Endothelial cell of umbilical vein (primary cell): ENCODE results near the gene ARHGAP18. TPM values are rescaled to one million over a fixed set of nuclear protein-coding genes. Genes with fewer than 3 reads are reported as not detected.

Source experiments
- BruUV-seq: library from RNA; stranded (reverse); fragments of 400-500 nt; replicated peaks from 2 replicates; lab custom pipeline; 2021; lab: Mats Ljungman, UMichigan
- CTCF ChIA-PET: fragments of 300-600, 350-600 bp; sonication (Branson Sonifier 250); formaldehyde crosslinking; loops from one replicate; lab custom pipeline; 2021; ENCODE audit warnings: antibody characterized with exemption, inconsistent platforms; lab: Charles Lee
- POLR2A ChIA-PET: fragments of 300-600, 350-600 bp; sonication (Branson Sonifier 250); formaldehyde crosslinking; loops from one replicate; lab custom pipeline; 2021; ENCODE audit warnings: antibody characterized with exemption, inconsistent platforms; lab: Charles Lee
- DNase-seq: peaks from one replicate; pipeline ENCODE4 v3.0.0-alpha.2; 2011; ENCODE audit warnings: low read depth, low spot score
- FAIRE-seq: peaks from 2 replicates; lab custom pipeline; 2011; peaks lifted over from hg19 to GRCh38; lab: Jason Lieb, UNC
- H2AFZ ChIP-seq: 2 replicates; pipeline ENCODE4 v1.6.0; 2012; ENCODE audit warnings: low read depth, low read length, control low read depth, inconsistent platforms
- H3K27ac ChIP-seq: 2 replicates; pipeline ENCODE4 v1.5.1; 2011; ENCODE audit warnings: low read depth, mild to moderate bottlenecking, control low read depth, low read length, moderate library complexity; ENCODE audit not compliant: insufficient read depth
- H3K27me3 ChIP-seq, 2 experiments: 2 replicates each; pipeline versions ENCODE4 v1.6.0 to v1.6.1; 2011; ENCODE audit warnings: low read length in 2 of 2, mixed read lengths in 1 of 2; ENCODE audit not compliant: control insufficient read depth in 2 of 2, insufficient read depth in 2 of 2
- H3K36me3 ChIP-seq, 2 experiments: 2 replicates in 1 of 2; 3 replicates in 1 of 2; pipeline ENCODE4 v1.5.1; 2011; ENCODE audit warnings: low read length in 2 of 2, mild to moderate bottlenecking in 1 of 2, moderate library complexity in 1 of 2; ENCODE audit not compliant: control insufficient read depth in 2 of 2, insufficient read depth in 2 of 2; ENCODE audit errors: extremely low read depth in 1 of 2
- H3K4me1 ChIP-seq: 3 replicates; pipeline ENCODE4 v1.5.1; 2011; ENCODE audit warnings: mild to moderate bottlenecking, low read length; ENCODE audit not compliant: control insufficient read depth, insufficient read depth; ENCODE audit errors: extremely low read depth
- H3K4me2 ChIP-seq: 2 replicates; pipeline ENCODE4 v1.6.1; 2011; ENCODE audit warnings: low read length, control low read depth, mixed read lengths; ENCODE audit not compliant: insufficient read depth
- H3K4me3 ChIP-seq, 3 experiments: fragments of 200-600 bp in 1 of 3; sonication (generic), shearing (Covaris generic) in 1 of 3; replicated peaks in 1 of 3; 2 replicates each; pipeline ENCODE4 v1.5.1; 2011 to 2016; ENCODE audit warnings: control low read depth in 3 of 3, low read length in 3 of 3, mild to moderate bottlenecking in 2 of 3, inconsistent platforms in 1 of 3, low read depth in 1 of 3, moderate library complexity in 1 of 3; ENCODE audit not compliant: insufficient read depth in 1 of 3
- H3K79me2 ChIP-seq: 2 replicates; pipeline ENCODE4 v1.6.0; 2012; ENCODE audit warnings: low read length, inconsistent platforms; ENCODE audit not compliant: control insufficient read depth, insufficient read depth
- H3K9ac ChIP-seq: replicated peaks from 2 replicates; pipeline ENCODE3; 2011; ENCODE audit warnings: low read length, control low read depth; ENCODE audit not compliant: insufficient read depth; ENCODE audit errors: extremely low read depth
- H3K9me1 ChIP-seq: replicated peaks from 3 replicates; pipeline ENCODE4 v1.6.0; 2011; ENCODE audit warnings: mild to moderate bottlenecking, low read length; ENCODE audit not compliant: control insufficient read depth, insufficient read depth; ENCODE audit errors: extremely low read depth
- H3K9me3 ChIP-seq: replicated peaks from 2 replicates; pipeline ENCODE4 v1.5.1; 2012; ENCODE audit warnings: low read length, inconsistent platforms; ENCODE audit not compliant: control insufficient read depth, insufficient read depth
- H4K20me1 ChIP-seq: replicated peaks from 2 replicates; pipeline ENCODE3; 2011; ENCODE audit warnings: mild to moderate bottlenecking, low read length; ENCODE audit not compliant: control insufficient read depth, insufficient read depth; ENCODE audit errors: extremely low read depth
- CTCF ChIP-seq, 2 donors: IDR thresholded peaks; 1 replicate in 1 of 2; 2 replicates in 1 of 2; pipeline ENCODE4 v1.5.1; 2011; ENCODE audit warnings: low read length in 2 of 2, mild to moderate bottlenecking in 2 of 2, moderate library complexity in 2 of 2, control low read depth in 1 of 2, inconsistent platforms in 1 of 2, low read depth in 1 of 2; ENCODE audit not compliant: insufficient read depth in 1 of 2; ENCODE audit errors: extremely low read depth in 1 of 2
- EZH2 ChIP-seq: IDR thresholded peaks from 2 replicates; pipeline ENCODE4 v1.6.1; 2012; ENCODE audit warnings: borderline replicate concordance, low read depth, mild to moderate bottlenecking, moderate library complexity, low read length, inconsistent platforms; ENCODE audit not compliant: severe bottlenecking
- FOS ChIP-seq: IDR thresholded peaks from 2 replicates; pipeline ENCODE4 v1.6.1; 2011; ENCODE audit warnings: mild to moderate bottlenecking, low read length, moderate library complexity, borderline replicate concordance; ENCODE audit not compliant: insufficient read depth
- JUN ChIP-seq: IDR thresholded peaks from 2 replicates; pipeline ENCODE4 v1.6.1; 2011; ENCODE audit warnings: borderline replicate concordance, low read depth; ENCODE audit not compliant: insufficient read length, insufficient read depth
- MAX ChIP-seq: IDR thresholded peaks from 2 replicates; pipeline ENCODE4 v1.6.1; 2011; ENCODE audit not compliant: insufficient read depth, insufficient read length
- POLR2AphosphoS5 ChIP-seq: IDR thresholded peaks from 2 replicates; pipeline ENCODE4 v1.6.1; 2012; ENCODE audit warnings: low read depth, mild to moderate bottlenecking, control low read depth, low read length, moderate library complexity; ENCODE audit not compliant: insufficient read depth
- dilution Hi-C: fragments of 300-500 bp; cut with MboI; formaldehyde crosslinking; loops from one replicate; pipeline ENCODE4 v1.15.0; 2019; ENCODE audit warnings: low sequenced_read_pairs; ENCODE audit not compliant: extremely low pct_ligation_motif_present
- intact Hi-C: fragments of 100-400 bp; cut with micrococcal nuclease; formaldehyde crosslinking; loops from one replicate; pipeline ENCODE4 v1.10.0; 2022
- polyA plus RNA-seq, 4 experiments: library from polyadenylated mRNA; depleted of rRNA in 3 of 4; stranded (reverse) in 3 of 4; unstranded in 1 of 4; fragments of >200 nt; gene quantifications; 2 replicates each; pipeline versions ENCODE4 v1.2.1 to v1.2.3, GENCODE V29; 2011 to 2012; ENCODE audit warnings: missing spikeins in 1 of 4
- total RNA-seq: library from RNA; stranded (reverse); gene quantifications from 2 replicates; pipeline ENCODE4 v1.2.3, GENCODE V29; 2021

The ARHGAP18 gene
- total and polyA plus RNA-seq, 2 donors (not counting 3 experiments of a cell fraction or from before 2014, with no cell fraction given) = 13.1 to 86.1 TPM

GRCh38 chr6:129558248-129558647 is 151.7 kb downstream of the ARHGAP18 start:
- H3K4me2 ChIP-seq = no peak overlapping the region
- H3K27me3 ChIP-seq = no peaks in the 10 kb centered on the region
- H3K9me3 ChIP-seq = no peaks in the 10 kb centered on the region
- H3K4me1 ChIP-seq = no peaks in the 10 kb centered on the region
- intact Hi-C loops (no loop called here), dilution Hi-C loops (no loop called here)
- no TSS peak for BruUV-seq
- no peak overlapping the region for H3K4me3 ChIP-seq
- TF ChIP-seq CTCF (IDR thresholded peaks at IDR 0.05; ENCODE audit: extremely low read depth in 1 of 2, insufficient read depth in 1 of 2, low read depth in 1 of 2, low read length in 2 of 2) (no peak), EZH2 (no peak), POLR2AphosphoS5 (no peak), FOS (no peak), MAX (no peak), JUN (no peak)
- H3K27ac ChIP-seq = no peak overlapping the region
- POLR2A ChIA-PET = no interaction called here
- H2AFZ ChIP-seq = no peak overlapping the region
- H3K9me1 ChIP-seq = no peaks in the 10 kb centered on the region
- CTCF ChIA-PET = no interaction called here
- H3K36me3 ChIP-seq = peaks cover 0 to 3% of the 10 kb centered on the region in 2 experiments
- DNase-seq = no peak
- no peak for FAIRE-seq
- no peaks in the 10 kb centered on the region for H3K79me2 ChIP-seq
- H3K9ac ChIP-seq = no peak overlapping the region
- H4K20me1 ChIP-seq = no peaks in the 10 kb centered on the region
